Neural progenitor cell (in vitro differentiated cells): Measurements from ENCODE around the gene COL23A1. TPM values are rescaled to one million over a fixed set of nuclear protein-coding genes. Genes with fewer than 3 reads are reported as not detected.

Experiments
- DNase-seq: peaks from one replicate; pipeline ENCODE4 v3.0.0-alpha.2; 2016; ENCODE audit warnings: low spot score
- H2AFZ ChIP-seq: fragments of 200-600 bp; sonication (generic); replicated peaks from 2 replicates; pipeline ENCODE4 v1.6.1; 2016; ENCODE audit warnings: antibody characterized with exemption
- H3F3A ChIP-seq: fragments of 200-600 bp; sonication (generic); 2 replicates; pipeline ENCODE4 v1.6.1; 2016; ENCODE audit warnings: antibody characterized with exemption, low read depth
- H3K27ac ChIP-seq: fragments of 200-600 bp; sonication (generic); 2 replicates; pipeline ENCODE4 v1.5.1; 2016; ENCODE audit warnings: mild to moderate bottlenecking
- H3K27me3 ChIP-seq: fragments of 200-600 bp; sonication (generic); 2 replicates; pipeline ENCODE4 v1.6.1; 2016; ENCODE audit warnings: mild to moderate bottlenecking, moderate library complexity
- H3K36me3 ChIP-seq: fragments of 200-600 bp; sonication (generic); 2 replicates; pipeline ENCODE4 v1.5.1; 2016
- H3K4me1 ChIP-seq: fragments of 200-600 bp; sonication (generic); 2 replicates; pipeline ENCODE4 v1.6.1; 2016; ENCODE audit warnings: mixed run types
- H3K4me2 ChIP-seq: fragments of 200-600 bp; sonication (generic); 2 replicates; pipeline ENCODE4 v1.6.1; 2016
- H3K4me3 ChIP-seq: fragments of 200-600 bp; sonication (generic); 2 replicates; pipeline ENCODE4 v1.5.1; 2016
- H3K79me2 ChIP-seq: fragments of 200-600 bp; sonication (generic); 2 replicates; pipeline ENCODE4 v1.6.1; 2016; ENCODE audit warnings: low read depth
- H3K9ac ChIP-seq: fragments of 200-600 bp; sonication (generic); 2 replicates; pipeline ENCODE4 v1.6.1; 2016
- H3K9me3 ChIP-seq: fragments of 200-600 bp; sonication (generic); 2 replicates; pipeline ENCODE4 v1.5.1; 2016; ENCODE audit warnings: low read depth
- H4K20me1 ChIP-seq: fragments of 200-600 bp; sonication (generic); 2 replicates; pipeline ENCODE4 v1.6.1; 2016; ENCODE audit warnings: low read depth
- H3K27ac Mint-ChIP-seq: 3 replicates; pipeline ENCODE4 v1.8.0; 2021; ENCODE audit warnings: mixed read lengths
- H3K27me3 Mint-ChIP-seq: 2 replicates; pipeline ENCODE4 v1.8.0; 2022; ENCODE audit warnings: low read depth, mild to moderate bottlenecking, inconsistent platforms, moderate library complexity, mixed read lengths; ENCODE audit not compliant: insufficient read depth
- H3K36me3 Mint-ChIP-seq: 3 replicates; pipeline ENCODE4 v1.8.0; 2021; ENCODE audit warnings: mixed read lengths
- H3K4me1 Mint-ChIP-seq: 3 replicates; pipeline ENCODE4 v1.8.0; 2021; ENCODE audit warnings: mixed read lengths
- H3K4me3 Mint-ChIP-seq: 3 replicates; pipeline ENCODE4 v1.8.0; 2021; ENCODE audit warnings: mild to moderate bottlenecking, moderate library complexity, mixed read lengths
- H3K9me3 Mint-ChIP-seq: 3 replicates; pipeline ENCODE4 v1.8.0; 2020; ENCODE audit warnings: mixed read lengths
- EZH2 ChIP-seq: fragments of 200-600 bp; sonication (generic); IDR thresholded peaks from 2 replicates; pipeline ENCODE4 v1.6.1; 2017; ENCODE audit warnings: antibody characterized with exemption, mild to moderate bottlenecking, moderate library complexity
- EZH2phosphoT487 ChIP-seq: fragments of 200-600 bp; sonication (generic); IDR thresholded peaks from 2 replicates; pipeline ENCODE4 v1.6.1; 2017; ENCODE audit warnings: antibody characterized with exemption
- total RNA-seq: library from RNA; depleted of rRNA; stranded (reverse); fragments of >200 nt; gene quantifications from 2 replicates; pipeline ENCODE4 v1.2.3, GENCODE V29; 2015; ENCODE audit warnings: low replicate concordance
- TF ChIP-seq, protein P1 (sequence below): fragments of 200-600 bp; sonication (generic); IDR thresholded peaks from 2 replicates; pipeline ENCODE4 v1.5.1; 2017; ENCODE audit warnings: antibody characterized with exemption, mild to moderate bottlenecking

Gene COL23A1
- total RNA-seq, 1 donor from 2014 or later, result not detected

DNA sequence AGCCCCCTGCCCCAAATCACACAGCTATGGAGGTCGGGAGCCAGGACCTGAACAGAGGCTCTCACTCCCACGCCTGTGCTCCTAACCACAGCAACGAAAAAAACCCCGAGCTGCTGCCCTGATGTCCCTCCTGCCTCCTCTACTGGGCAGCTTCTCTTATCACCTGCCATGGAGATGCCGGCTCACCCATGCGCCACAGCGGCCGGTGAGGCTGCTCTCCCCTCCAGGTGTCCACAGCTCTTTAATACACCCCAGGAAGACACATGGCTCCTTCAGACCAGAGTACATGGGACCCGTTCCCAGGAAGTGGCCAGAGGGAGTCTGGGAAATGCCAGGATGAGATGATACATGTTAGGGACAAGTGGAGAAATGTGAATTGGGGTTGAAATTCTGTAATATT, 110.9 kb downstream of the COL23A1 start:
- Histone ChIP-seq H4K20me1 (no peaks in the 10 kb centered on the region), H3K36me3 (no peaks in the 10 kb centered on the region), H3K4me3 (no peak overlapping the region), H3K9ac (no peak overlapping the region), H3K27me3 (no peaks in the 10 kb centered on the region), H3K4me2 (no peak overlapping the region), H2AFZ (no peak overlapping the region), H3K79me2 (no peaks in the 10 kb centered on the region), H3F3A (no peaks in the 10 kb centered on the region), H3K9me3 (no peaks in the 10 kb centered on the region), H3K4me1 (peaks cover 3% of the 10 kb centered on the region), H3K27ac (no peak overlapping the region)
- Mint-ChIP-seq H3K4me1 (peaks cover 29% of the 10 kb centered on the region), H3K4me3 (no peak overlapping the region), H3K9me3 (peaks cover 15% of the 10 kb centered on the region), H3K27ac (no peak overlapping the region), H3K36me3 (peaks cover 6% of the 10 kb centered on the region), H3K27me3 (peaks cover 6% of the 10 kb centered on the region)
- TF ChIP-seq EZH2 (no peak), EZH2phosphoT487 (no peak)
- TF ChIP-seq, protein P1, sequence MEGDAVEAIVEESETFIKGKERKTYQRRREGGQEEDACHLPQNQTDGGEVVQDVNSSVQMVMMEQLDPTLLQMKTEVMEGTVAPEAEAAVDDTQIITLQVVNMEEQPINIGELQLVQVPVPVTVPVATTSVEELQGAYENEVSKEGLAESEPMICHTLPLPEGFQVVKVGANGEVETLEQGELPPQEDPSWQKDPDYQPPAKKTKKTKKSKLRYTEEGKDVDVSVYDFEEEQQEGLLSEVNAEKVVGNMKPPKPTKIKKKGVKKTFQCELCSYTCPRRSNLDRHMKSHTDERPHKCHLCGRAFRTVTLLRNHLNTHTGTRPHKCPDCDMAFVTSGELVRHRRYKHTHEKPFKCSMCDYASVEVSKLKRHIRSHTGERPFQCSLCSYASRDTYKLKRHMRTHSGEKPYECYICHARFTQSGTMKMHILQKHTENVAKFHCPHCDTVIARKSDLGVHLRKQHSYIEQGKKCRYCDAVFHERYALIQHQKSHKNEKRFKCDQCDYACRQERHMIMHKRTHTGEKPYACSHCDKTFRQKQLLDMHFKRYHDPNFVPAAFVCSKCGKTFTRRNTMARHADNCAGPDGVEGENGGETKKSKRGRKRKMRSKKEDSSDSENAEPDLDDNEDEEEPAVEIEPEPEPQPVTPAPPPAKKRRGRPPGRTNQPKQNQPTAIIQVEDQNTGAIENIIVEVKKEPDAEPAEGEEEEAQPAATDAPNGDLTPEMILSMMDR, result no peak
- no peak for DNase-seq

DNA sequence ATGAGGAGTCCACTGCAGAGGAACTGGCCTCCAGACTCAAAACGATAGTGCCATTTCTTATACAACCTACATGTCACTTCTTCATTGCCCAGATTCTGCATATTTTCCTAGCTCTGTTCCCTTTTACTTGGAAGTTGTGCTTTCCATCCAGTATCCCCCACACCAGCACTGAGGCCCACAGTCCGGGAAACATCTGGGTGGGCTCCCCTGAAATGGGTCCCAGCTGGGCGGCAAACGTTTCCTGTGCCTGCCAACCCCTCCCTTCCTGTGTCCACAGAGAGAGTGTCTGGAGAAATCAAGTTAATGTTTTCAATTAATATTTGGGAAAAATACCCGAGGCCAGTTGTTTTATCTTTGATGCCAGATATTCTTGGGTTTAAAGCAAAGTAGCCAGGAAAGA, 111.8 kb downstream of the COL23A1 start:
- peak overlapping the region; percentile 88 for H3K27ac Mint-ChIP-seq
- H3K9ac ChIP-seq, result no peak overlapping the region
- peaks cover 6% of the 10 kb centered on the region for H3K36me3 Mint-ChIP-seq
- H3K4me1 ChIP-seq, result no peaks in the 10 kb centered on the region
- peaks cover 6% of the 10 kb centered on the region for H3K27me3 Mint-ChIP-seq
- no peaks in the 10 kb centered on the region for H3K27me3 ChIP-seq
- peaks cover 15% of the 10 kb centered on the region for H3K9me3 Mint-ChIP-seq
- no peaks in the 10 kb centered on the region for H3K79me2 ChIP-seq
- no peak overlapping the region for H3K4me3 Mint-ChIP-seq
- no peak overlapping the region for H3K4me2 ChIP-seq
- H4K20me1 ChIP-seq, result no peaks in the 10 kb centered on the region
- no peak overlapping the region for H3K27ac ChIP-seq
- H3F3A ChIP-seq, result no peaks in the 10 kb centered on the region
- peaks cover 32% of the 10 kb centered on the region for H3K4me1 Mint-ChIP-seq
- H3K4me3 ChIP-seq, result no peak overlapping the region
- no peak for DNase-seq
- no peaks in the 10 kb centered on the region for H3K36me3 ChIP-seq
- TF ChIP-seq EZH2phosphoT487 (no peak), EZH2 (no peak)
- TF ChIP-seq, protein P1, result no peak
- no peaks in the 10 kb centered on the region for H3K9me3 ChIP-seq
- no peak overlapping the region for H2AFZ ChIP-seq

DNA sequence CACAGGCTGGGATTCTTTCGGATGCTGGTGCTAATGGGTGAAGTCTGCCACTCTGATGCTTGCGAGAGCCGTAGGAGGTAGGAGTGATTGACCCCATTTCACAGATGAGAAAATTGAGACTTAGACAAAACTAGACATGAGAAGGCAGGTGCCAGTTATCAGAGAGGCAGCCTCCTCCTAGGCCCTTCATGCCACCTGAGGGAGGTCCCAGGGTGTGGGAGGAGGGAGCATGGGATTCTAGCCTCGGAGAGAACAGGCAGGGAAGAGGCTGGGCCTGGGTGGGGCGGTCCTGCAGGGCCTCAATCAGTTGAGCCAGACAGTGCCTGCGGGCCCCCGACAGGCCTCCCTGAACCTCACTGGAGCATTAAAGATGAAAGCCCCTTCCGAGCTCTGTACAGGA, 112.4 kb downstream of the COL23A1 start:
- no peaks in the 10 kb centered on the region for H3K4me1 ChIP-seq
- no peaks in the 10 kb centered on the region for H3K27me3 ChIP-seq
- peaks cover 27% of the 10 kb centered on the region for H3K4me1 Mint-ChIP-seq
- DNase-seq, result no peak
- no peak overlapping the region for H2AFZ ChIP-seq
- no peaks in the 10 kb centered on the region for H4K20me1 ChIP-seq
- no peak overlapping the region for H3K9ac ChIP-seq
- H3K4me2 ChIP-seq, result no peak overlapping the region
- no peaks in the 10 kb centered on the region for H3K9me3 ChIP-seq
- no peak overlapping the region for H3K27ac ChIP-seq
- H3K27me3 Mint-ChIP-seq, result peaks cover 6% of the 10 kb centered on the region
- no peaks in the 10 kb centered on the region for H3K79me2 ChIP-seq
- peaks cover 6% of the 10 kb centered on the region for H3K36me3 Mint-ChIP-seq
- no peak overlapping the region for H3K4me3 ChIP-seq
- H3K4me3 Mint-ChIP-seq, result no peak overlapping the region
- H3K36me3 ChIP-seq, result no peaks in the 10 kb centered on the region
- no peak overlapping the region for H3K27ac Mint-ChIP-seq
- TF ChIP-seq EZH2 (no peak), EZH2phosphoT487 (no peak)
- TF ChIP-seq, protein P1, result no peak
- H3F3A ChIP-seq, result no peaks in the 10 kb centered on the region
- peaks cover 15% of the 10 kb centered on the region for H3K9me3 Mint-ChIP-seq
